ENCODE results near the gene NUP214.
"Not testable (repeated sequence)": the region's sequence is repeated elsewhere in the genome, so short reads cannot be mapped to it uniquely, and the experiment has no call there.

The NUP214 gene

GRCh38 chr9:131203431-131204218 is 78.2 kb downstream of the NUP214 start:
- DNase-seq: no peak

- DNase-seq: no peak
Observed at GRCh38 chr9:131204285-131204684, 78.9 kb downstream of the NUP214 start.

- DNase-seq: no peak
Observed at GRCh38 chr9:131206495-131206894, 81.1 kb downstream of the NUP214 start.

GRCh38 chr9:131211920-131212319 is 86.5 kb downstream of the NUP214 start:
- not testable (repeated sequence) for DNase-seq

- DNase-seq: no peak
Observed at GRCh38 chr9:131214286-131214856, 89.0 kb downstream of the NUP214 start.

- DNase-seq: no peak
Observed at GRCh38 chr9:131214876-131215275, 89.5 kb downstream of the NUP214 start.

- DNase-seq: no peak
Observed at GRCh38 chr9:131216806-131217205, 91.4 kb downstream of the NUP214 start.

- no peak for DNase-seq
Observed at GRCh38 chr9:131217331-131218031, 92.1 kb downstream of the NUP214 start.

GRCh38 chr9:131218370-131218769 is 93.0 kb downstream of the NUP214 start:
- no peak for DNase-seq

GRCh38 chr9:131220485-131220884 is 95.1 kb downstream of the NUP214 start:
- no peak for DNase-seq

- DNase-seq: no peak
Observed at GRCh38 chr9:131222460-131222859, 97.1 kb downstream of the NUP214 start.

- DNase-seq: no peak
Observed at GRCh38 chr9:131226226-131226625, 100.8 kb downstream of the NUP214 start.

- no peak for DNase-seq
Observed at GRCh38 chr9:131227112-131227958, 101.9 kb downstream of the NUP214 start.

- no peak for DNase-seq
Observed at GRCh38 chr9:131227959-131228460, 102.6 kb downstream of the NUP214 start.

- DNase-seq: no peak
Observed at GRCh38 chr9:131228988-131229387, 103.6 kb downstream of the NUP214 start.

GRCh38 chr9:131233556-131233955 is 108.2 kb downstream of the NUP214 start:
- DNase-seq: no peak

GRCh38 chr9:131233995-131234394 is 108.6 kb downstream of the NUP214 start:
- no peak for DNase-seq

GRCh38 chr9:131234799-131235479 is 109.6 kb downstream of the NUP214 start:
- no peak for DNase-seq

GRCh38 chr9:131235480-131235851 is 110.1 kb downstream of the NUP214 start:
- no peak for DNase-seq

GRCh38 chr9:131236161-131236560 is 110.8 kb downstream of the NUP214 start:
- no peak for DNase-seq

- DNase-seq: no peak
Observed at GRCh38 chr9:131236761-131237160, 111.4 kb downstream of the NUP214 start.

- DNase-seq: no peak
Observed at GRCh38 chr9:131237291-131237690, 111.9 kb downstream of the NUP214 start.
